ENCODE measurements around the gene RNF114.

Gene RNF114

GRCh38 chr20:49980140-49981008, 44.2 kb downstream of the RNF114 start:
- DNase-seq (ENCODE audit: low read depth): no peak
- TF ChIP-seq, protein P1, sequence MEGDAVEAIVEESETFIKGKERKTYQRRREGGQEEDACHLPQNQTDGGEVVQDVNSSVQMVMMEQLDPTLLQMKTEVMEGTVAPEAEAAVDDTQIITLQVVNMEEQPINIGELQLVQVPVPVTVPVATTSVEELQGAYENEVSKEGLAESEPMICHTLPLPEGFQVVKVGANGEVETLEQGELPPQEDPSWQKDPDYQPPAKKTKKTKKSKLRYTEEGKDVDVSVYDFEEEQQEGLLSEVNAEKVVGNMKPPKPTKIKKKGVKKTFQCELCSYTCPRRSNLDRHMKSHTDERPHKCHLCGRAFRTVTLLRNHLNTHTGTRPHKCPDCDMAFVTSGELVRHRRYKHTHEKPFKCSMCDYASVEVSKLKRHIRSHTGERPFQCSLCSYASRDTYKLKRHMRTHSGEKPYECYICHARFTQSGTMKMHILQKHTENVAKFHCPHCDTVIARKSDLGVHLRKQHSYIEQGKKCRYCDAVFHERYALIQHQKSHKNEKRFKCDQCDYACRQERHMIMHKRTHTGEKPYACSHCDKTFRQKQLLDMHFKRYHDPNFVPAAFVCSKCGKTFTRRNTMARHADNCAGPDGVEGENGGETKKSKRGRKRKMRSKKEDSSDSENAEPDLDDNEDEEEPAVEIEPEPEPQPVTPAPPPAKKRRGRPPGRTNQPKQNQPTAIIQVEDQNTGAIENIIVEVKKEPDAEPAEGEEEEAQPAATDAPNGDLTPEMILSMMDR (conservative IDR thresholded peaks at IDR 0.05; ENCODE audit: low read depth, low read length): no peak
- H3K4me3 ChIP-seq (ENCODE audit: low read depth, low read length): no peak overlapping the region

DNA sequence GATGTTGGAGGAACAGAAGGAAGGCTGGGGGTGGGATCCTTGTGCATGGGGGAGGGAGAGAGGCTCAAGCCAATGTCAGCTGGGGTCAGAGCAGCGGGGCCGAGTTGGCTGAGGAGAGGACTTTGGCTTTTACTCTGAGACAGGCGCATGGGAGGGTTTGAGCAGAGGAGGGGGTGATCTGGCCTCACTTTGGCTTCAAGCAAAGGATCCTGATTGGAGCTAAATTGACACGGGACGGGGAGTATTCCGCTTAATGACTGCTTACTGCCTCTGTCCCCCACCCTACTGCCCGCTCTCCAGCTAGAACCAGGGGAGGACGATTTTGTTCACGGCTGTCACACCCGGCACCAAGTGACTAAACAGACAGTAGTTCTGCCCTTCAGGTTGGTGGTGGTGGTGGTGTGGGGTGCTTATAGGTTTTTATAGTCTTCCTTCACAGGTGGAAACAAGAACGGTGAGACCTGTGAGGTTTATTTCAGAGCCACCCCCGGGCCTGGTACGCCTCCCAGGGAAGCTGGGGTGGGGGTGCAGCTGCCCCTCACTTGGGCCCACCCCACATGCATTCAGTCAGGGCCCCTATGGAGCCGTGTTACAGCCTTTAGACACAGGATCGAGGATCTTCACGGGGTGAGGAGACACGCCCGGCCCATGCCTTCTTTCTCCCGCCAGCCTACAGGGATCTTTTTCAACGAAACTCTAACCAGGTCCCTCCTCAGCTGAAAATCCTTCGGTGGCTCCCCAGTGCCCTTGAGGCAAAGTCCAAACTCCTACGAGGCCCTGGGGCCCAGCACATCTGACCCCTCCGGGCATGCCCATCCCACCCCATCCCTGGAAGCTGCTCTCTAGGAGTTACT, 45.2 kb downstream of the RNF114 start:
- TF ChIP-seq, protein P1 (conservative IDR thresholded peaks at IDR 0.05; ENCODE audit: low read depth, low read length): no peak
- H3K4me3 ChIP-seq (ENCODE audit: low read depth, low read length): no peak overlapping the region
- no peak for DNase-seq (ENCODE audit: low read depth)

DNA sequence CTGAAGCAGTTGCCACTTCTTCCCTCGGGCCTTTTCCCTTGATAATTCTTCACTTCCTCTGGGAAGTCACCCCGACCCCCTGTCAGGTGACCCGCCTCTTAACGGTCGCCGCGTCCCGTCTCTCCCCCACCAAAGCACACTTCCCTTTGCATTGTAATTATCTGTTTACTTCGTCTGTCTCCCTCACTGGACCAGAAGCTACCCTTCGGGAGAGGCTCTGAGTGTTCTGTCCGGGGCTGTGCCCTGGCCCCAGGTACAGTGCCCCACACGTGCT, 45.8 kb downstream of the RNF114 start:
- H3K4me3 ChIP-seq (ENCODE audit: low read depth, low read length): no peak overlapping the region
- TF ChIP-seq, protein P1 (conservative IDR thresholded peaks at IDR 0.05; ENCODE audit: low read depth, low read length): no peak
- DNase-seq (ENCODE audit: low read depth): no peak

DNA sequence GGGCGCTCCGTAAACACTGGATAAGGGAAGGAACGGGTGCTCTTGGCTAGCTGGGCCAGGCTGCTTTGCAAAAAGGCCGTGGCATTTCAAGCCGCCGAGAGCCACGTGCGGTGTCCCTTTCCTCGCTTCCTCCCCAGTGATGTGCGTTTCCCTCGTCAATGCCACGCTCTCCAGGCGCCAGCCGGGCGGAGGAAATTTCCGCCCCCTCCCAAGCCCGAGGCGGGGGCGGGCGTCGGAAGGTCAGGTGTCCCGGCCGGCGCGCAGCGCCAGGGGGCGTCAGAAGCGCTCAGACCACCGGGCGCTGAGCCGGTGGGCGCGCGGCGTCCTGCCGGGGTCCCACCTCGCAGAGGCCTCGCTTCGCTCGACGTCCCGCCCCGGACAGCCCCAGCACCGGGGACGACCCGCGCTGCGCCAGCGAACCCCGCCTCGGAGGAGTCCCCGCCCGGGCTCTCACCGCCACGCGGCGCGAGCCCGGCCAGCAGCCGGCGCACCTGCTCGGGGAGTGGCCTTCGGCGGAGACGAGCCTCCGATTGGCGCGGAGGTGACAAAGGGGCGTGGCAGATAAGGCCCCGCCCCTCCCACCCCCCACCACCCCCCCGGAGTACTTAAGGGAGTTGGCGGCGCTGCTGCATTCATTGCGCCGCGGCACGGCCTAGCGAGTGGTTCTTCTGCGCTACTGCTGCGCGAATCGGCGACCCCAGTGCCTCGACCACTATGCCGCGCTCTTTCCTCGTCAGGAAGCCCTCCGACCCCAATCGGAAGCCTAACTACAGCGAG, 46.3 kb downstream of the RNF114 start, which contains the start of gene SNAI1:
Gene SNAI1, plus strand, starts transcription at position 635 of the 777 bp plus-strand sequence. Its CDS starts 80 bp downstream, at position 715.
- peak; percentile 90 for DNase-seq (ENCODE audit: low read depth)
- TF ChIP-seq, protein P1 (conservative IDR thresholded peaks at IDR 0.05; ENCODE audit: low read depth, low read length): peak; percentile 37
- peak within 1 kb of the TSS; percentile 74 for H3K4me3 ChIP-seq (ENCODE audit: low read depth, low read length)

- TF ChIP-seq, protein P1 (conservative IDR thresholded peaks at IDR 0.05; ENCODE audit: low read depth, low read length): no peak
Observed at GRCh38 chr20:49983123-49983847, 47.1 kb downstream of the RNF114 start.

DNA sequence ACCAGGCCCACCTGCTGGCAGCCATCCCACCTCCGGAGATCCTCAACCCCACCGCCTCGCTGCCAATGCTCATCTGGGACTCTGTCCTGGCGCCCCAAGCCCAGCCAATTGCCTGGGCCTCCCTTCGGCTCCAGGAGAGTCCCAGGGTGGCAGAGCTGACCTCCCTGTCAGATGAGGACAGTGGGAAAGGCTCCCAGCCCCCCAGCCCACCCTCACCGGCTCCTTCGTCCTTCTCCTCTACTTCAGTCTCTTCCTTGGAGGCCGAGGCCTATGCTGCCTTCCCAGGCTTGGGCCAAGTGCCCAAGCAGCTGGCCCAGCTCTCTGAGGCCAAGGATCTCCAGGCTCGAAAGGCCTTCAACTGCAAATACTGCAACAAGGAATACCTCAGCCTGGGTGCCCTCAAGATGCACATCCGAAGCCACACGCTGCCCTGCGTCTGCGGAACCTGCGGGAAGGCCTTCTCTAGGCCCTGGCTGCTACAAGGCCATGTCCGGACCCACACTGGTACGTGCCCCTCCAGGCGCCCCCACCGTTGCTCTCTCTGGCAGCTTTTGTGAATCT, 47.7 kb downstream of the RNF114 start:
- H3K4me3 ChIP-seq (ENCODE audit: low read depth, low read length): peak overlapping the region; percentile 74
- TF ChIP-seq, protein P1 (conservative IDR thresholded peaks at IDR 0.05; ENCODE audit: low read depth, low read length): no peak
- peak; percentile 54 for DNase-seq (ENCODE audit: low read depth)

More at GRCh38 chr20:49983123-49983847, 47.1 kb downstream of the RNF114 start:
- DNase-seq (ENCODE audit: low read depth): no peak
- peak overlapping the region; percentile 74 for H3K4me3 ChIP-seq (ENCODE audit: low read depth, low read length)

Measured in choroid plexus epithelial cell (primary cell).